ENCODE results near the gene ST6GALNAC5. TPM values are rescaled to one million over a fixed set of nuclear protein-coding genes. Genes with fewer than 3 reads are reported as not detected.
"Not testable (repeated sequence)": the region's sequence is repeated elsewhere in the genome, so short reads cannot be mapped to it uniquely, and the experiment has no call there.

The ST6GALNAC5 gene
- 3.7 TPM for total RNA-seq

- DNase-seq = no peak
Measured at GRCh38 chr1:76867342-76868130, at the start of gene ST6GALNAC5. Gene ST6GALNAC5, plus strand, starts transcription at chr1:76867480.

- no peak for DNase-seq
Measured at GRCh38 chr1:76820028-76820427, 47.3 kb upstream of the ST6GALNAC5 start.

- DNase-seq = not testable (repeated sequence)
Measured at GRCh38 chr1:76822961-76823360, 44.3 kb upstream of the ST6GALNAC5 start.

GRCh38 chr1:76824106-76824505 is 43.2 kb upstream of the ST6GALNAC5 start:
- DNase-seq = no peak

- DNase-seq = no peak
Measured at GRCh38 chr1:76826072-76826845, 41.0 kb upstream of the ST6GALNAC5 start.

GRCh38 chr1:76827066-76827465 is 40.2 kb upstream of the ST6GALNAC5 start:
- no peak for DNase-seq

- DNase-seq = no peak
Measured at GRCh38 chr1:76830373-76830772, 36.9 kb upstream of the ST6GALNAC5 start.

- DNase-seq = no peak
Measured at GRCh38 chr1:76832521-76832920, 34.8 kb upstream of the ST6GALNAC5 start.

- DNase-seq = no peak
Measured at GRCh38 chr1:76833151-76833550, 34.1 kb upstream of the ST6GALNAC5 start.

- DNase-seq = no peak
Measured at GRCh38 chr1:76833856-76834255, 33.4 kb upstream of the ST6GALNAC5 start.

GRCh38 chr1:76835203-76835602 is 32.1 kb upstream of the ST6GALNAC5 start:
- DNase-seq = no peak

- DNase-seq = no peak
Measured at GRCh38 chr1:76840278-76840677, 27.0 kb upstream of the ST6GALNAC5 start.

GRCh38 chr1:76841460-76841859 is 25.8 kb upstream of the ST6GALNAC5 start:
- DNase-seq = no peak

- no peak for DNase-seq
Measured at GRCh38 chr1:76843821-76844464, 23.3 kb upstream of the ST6GALNAC5 start.

- DNase-seq = no peak
Measured at GRCh38 chr1:76854255-76854654, 13.0 kb upstream of the ST6GALNAC5 start.

- DNase-seq = no peak
Measured at GRCh38 chr1:76856104-76856503, 11.2 kb upstream of the ST6GALNAC5 start.

GRCh38 chr1:76857138-76857537 is 10.1 kb upstream of the ST6GALNAC5 start:
- no peak for DNase-seq

GRCh38 chr1:76857973-76858372 is 9.3 kb upstream of the ST6GALNAC5 start:
- DNase-seq = no peak

- no peak for DNase-seq
Measured at GRCh38 chr1:76861149-76861548, 6.1 kb upstream of the ST6GALNAC5 start.

GRCh38 chr1:76862447-76862846 is 4.8 kb upstream of the ST6GALNAC5 start:
- no peak for DNase-seq

GRCh38 chr1:76864383-76864782 is 2.9 kb upstream of the ST6GALNAC5 start:
- DNase-seq = no peak

GRCh38 chr1:76865696-76866286 is 1.5 kb upstream of the ST6GALNAC5 start:
- DNase-seq = no peak

GRCh38 chr1:76866566-76866965 is 714 bp upstream of the ST6GALNAC5 start:
- DNase-seq = no peak

All from skin of body (tissue), 2 donors.